IPS DF 4.7 (cell line): ENCODE measurements around the gene TOGARAM1.

Experiments
- DNase-seq: peaks from one replicate; pipeline ENCODE4 v3.0.0-alpha.2; 2013; ENCODE audit warnings: low spot score; ENCODE audit errors: extremely low read depth

The TOGARAM1 gene

DNA sequence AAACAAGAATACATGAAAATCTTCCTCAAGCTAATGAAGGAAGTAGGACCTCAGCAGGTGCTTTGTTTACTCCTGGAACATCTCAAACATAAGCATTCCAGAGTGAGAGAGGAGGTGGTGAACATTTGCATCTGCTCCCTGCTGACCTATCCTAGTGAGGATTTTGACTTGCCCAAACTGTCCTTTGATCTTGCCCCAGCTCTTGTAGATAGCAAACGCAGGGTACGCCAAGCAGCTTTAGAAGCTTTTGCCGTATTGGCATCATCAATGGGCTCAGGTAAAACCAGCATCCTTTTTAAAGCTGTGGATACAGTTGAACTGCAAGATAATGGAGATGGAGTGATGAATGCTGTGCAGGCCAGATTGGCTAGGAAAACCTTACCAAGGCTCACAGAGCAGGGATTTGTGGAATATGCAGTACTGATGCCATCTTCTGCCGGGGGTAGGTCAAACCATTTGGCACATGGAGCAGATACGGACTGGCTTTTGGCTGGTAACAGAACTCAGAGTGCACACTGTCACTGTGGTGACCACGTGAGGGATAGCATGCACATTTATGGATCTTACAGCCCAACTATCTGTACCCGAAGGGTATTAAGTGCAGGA lies 1.9 kb downstream of the TOGARAM1 start:
- DNase-seq = no peak

DNA sequence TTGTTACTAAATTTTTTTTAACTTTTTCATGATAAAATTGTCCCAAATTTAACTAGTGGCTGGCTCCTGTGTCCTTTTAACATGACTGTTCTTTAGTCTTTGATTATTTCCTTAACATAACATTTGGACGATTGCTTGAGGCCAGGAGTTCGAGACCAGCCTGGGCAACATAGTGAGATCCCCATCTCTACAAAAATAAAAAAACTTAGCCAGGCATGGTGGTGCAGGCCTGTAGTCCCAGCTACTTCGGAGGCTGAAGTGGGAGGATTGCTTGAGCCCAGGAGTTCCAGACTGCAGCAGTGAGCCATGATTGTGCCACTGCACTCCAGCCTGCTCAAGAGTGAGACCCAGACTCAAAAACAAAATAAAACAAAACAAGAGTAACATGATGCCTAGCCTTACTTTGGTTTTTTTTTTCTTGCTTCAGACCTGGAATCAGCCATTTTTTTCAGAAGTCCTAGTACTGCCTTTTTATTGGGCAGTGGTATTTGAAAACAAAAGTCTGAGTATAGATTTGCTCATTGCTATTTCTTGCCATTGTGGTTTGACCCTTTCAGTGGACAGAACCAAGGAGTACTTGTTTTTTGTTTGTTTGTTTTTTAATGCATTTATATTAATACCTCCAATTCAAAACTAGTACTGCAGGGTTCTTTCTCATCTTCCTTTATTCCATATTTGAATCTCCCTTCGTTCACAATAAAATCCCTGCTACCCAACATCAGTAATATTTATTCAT lies 4.8 kb downstream of the TOGARAM1 start:
- no peak for DNase-seq

DNA sequence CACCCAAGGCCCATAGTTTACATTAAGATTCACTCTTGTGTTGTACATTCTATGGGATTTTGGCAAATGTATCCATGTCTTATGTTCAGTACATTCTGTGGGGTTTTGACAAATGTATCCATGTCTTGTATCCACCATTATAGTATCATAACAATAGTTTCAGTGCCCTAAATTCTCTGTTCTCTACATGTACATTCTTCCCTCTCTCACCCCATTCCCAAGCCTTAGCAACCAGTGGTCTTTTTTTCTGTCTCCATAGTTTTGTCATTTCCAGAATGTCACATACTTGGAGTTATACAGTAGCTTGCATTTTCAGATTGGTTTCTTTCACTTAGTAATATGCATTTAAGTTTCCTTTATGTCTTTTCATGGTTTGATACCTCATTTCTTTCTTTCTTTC lies 6.7 kb downstream of the TOGARAM1 start:
- no peak for DNase-seq

DNA sequence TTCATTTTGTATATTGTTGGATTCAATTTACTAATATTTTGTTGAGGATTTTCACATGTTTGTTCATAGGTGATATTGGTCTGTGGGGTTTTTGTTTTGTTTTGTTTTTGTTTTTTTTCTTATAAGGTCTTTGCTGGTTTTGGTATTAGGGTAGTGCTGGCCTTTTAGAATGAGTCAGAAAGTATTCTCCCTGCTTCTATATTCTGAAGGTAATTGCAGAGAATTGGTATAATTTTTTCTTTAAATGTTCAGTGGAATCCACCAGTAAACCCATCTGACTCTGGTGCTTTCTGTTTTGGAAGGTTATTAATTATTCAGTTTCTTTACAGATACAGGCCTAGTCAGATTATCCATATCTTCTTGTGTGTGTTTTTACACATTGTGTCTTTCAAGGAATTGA lies 8.9 kb downstream of the TOGARAM1 start:
- DNase-seq = no peak

DNA sequence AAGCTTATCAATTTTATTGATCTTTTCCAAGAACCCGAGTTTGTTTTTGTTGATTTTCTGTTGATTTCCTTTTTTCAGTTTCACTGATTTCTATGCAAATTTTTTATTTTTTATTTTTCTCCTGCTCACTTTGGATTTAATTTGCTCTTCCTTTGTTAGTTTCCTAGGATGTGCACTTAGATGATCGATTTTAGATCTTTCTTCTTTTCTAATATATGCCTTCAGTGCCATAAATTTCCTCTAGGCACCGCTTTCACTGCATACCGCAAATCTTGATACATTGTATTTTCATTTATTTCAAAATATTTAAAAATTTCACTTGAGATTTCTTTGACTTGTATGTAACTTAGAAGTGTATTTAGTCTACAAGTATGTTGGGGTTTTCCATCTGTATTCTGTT lies 9.5 kb downstream of the TOGARAM1 start:
- no peak for DNase-seq

DNA sequence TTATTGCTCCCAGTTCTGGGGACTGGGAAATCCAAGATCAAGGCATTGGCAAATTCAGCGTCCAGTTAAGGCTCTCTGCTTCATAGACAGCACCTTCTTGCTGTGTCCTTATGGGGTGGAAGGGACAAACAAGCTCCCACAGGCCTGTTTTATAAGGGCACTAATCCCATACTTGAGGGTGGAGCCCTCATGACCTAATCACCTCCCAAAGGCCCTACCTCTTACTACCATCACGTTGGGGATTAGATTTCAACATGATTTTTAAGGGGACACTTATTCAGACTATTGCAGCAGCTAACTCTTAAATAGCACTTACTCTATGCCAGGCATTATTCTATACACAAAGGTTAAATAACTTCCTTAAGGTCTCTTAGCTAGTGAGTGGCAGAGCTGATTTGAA lies 17.3 kb downstream of the TOGARAM1 start:
- no peak for DNase-seq

DNA sequence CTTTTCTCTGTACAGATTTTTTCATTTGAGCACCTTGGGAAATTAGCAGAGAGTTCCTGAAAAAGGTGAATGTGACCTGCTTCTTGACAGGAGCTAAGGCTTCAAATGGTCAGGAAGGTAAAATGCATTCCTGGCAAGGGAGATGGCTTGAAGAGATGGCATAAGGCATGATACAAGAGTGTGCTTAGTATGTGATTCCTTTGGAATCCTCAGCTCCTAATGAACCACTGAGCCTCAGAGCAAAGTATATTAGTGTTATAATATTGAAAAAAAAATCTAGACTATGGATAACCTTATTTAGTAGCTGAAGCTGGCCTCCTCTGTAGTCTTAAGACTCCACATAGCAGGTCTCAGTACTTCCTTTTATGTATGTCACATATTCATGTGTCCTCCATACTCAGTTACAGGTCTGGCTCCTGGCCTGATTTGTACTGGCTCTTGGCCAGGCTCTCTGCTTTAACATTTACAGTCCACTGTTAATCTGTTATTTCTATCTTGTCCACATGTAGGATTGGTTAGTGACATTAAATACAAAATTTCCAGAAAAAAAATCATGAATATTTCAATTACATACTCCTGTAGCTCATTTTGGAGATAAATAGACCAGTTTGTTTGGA lies 17.9 kb downstream of the TOGARAM1 start:
- DNase-seq = no peak

DNA sequence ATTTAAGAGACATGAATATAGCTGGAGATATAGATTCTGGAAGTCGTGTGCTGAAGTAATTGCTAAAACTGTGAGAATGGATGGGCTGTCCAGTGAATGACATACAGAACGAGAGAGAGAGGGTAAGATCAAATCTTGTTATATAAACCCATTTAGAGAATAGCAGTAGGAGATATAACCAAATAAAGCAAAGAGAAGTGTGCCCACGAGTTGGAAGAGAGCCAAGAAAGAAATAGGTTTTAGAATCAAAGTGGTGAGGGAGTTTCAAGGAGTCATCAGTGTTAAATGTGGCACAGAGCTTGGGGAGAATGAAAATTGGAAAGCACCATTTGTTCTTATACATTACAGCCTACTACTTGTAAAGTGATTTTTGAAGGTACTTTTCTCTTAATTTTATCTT lies 19.2 kb downstream of the TOGARAM1 start:
- DNase-seq = no peak

DNA sequence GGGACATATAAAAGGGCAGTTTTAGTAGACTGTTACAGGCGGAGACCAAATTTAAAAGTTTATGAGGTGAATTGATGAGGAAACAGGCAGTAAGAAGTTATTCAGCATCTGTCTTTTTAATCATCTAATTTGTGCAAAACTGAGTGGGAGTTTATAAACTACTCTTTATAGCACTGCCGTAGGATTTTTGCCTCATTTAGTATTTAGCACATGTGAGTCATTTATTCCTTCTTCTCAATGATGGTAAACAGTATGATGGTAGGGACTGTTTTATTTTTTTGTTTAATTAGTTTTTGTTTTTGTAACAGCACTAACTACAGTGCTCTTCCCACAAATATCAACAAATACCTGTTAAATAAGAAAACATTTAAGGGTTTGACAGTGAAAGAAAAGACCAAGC lies 20.6 kb downstream of the TOGARAM1 start:
- no peak for DNase-seq

DNA sequence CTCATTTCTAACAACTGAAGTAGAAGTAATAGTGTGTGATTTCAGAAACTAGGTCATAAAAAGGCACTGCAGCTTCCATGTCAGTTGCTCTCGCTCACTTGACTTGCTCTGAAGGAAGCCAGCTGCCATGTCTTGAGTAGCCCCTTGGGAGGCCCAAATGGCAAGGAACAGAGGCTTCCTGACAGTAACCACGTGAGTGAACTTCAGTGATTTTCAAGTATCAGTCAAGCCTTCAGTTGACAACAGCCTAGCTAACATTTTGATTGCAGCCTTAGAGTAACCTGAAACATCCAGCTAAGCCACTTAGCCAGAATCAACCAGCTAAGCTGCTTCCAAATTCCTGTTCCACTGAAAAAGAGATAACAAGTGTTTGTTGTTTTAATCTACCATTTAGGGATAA lies 26.7 kb downstream of the TOGARAM1 start:
- DNase-seq = no peak

DNA sequence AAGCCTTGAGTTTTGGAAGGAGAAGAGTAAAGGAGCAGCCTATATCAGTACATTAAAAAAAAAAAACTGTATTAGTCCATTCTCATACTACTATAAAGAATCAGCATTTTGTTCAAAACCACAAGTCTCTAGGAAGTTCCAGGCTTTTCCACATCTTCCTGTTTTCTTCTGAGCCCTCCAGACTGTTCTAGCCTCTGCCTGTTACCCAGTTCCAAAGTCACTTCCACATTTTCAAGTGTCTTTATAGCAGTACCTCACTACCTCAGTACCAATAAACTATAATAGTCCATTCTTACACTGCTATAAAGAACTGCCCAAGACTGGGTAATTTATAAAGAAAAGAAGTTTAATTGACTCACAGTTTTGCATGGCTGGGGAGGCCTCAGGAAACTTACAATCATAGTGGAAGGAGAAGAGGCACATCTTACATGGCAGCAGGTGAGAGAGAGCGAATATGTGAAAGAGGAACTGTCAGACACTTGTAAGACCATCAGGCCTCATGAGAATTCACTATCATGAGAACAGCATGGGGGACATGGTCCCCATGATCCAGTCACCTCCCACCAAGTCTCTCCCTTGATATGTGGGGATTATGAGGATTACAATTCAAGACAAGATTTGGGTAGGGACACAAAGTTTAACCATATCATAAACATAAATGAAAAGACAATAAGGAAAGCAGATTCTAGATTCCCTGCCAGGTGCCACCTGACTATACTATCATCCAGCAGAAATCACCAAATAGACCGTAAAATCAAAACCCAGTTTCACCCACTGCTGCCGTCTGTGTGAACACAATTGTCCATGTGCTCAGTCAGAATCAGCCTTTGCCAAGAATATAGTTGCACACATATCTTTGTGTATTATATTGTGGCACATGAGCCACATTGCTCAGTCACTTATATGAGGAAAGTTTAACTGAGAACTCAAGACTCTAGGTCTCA lies 27.8 kb downstream of the TOGARAM1 start:
- no peak for DNase-seq

DNA sequence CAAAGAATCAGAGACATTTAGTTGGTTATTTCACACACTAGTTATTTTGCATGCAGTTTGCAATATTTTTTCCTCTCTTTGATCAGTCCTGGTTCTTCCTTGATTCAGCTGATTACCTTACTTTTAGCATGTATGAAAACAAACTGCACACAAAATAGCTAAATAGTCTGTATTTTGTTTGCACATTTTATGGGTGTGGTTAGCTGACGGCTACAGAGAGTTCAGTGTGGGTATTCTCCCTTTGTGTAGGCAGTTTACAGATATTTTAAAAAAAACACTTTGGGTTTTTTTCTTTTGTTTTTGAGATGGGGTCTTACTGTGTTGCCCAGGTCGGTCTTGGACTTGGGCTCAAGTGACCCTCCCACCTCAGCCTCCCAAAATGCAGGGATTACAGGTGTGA lies 28.5 kb downstream of the TOGARAM1 start:
- no peak for DNase-seq

DNA sequence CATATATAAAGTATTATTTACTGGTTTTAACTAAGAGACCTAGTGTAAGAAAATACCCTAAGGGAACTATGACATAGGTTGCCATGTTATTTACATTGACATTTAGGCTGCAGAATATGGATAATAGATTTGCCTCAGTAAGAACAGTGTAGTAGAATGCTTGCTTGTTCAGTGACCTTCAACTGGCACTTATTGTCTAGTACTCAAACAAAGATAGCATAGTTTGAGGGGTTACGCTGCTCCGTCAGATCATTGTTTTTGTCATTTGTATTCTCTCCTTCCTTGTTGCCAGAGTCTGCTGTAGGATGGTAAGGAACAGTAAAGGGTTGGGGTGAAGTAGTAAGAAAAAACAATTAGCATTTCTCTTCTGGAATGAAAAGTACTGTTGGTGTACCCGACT lies 33.2 kb downstream of the TOGARAM1 start:
- no peak for DNase-seq

DNA sequence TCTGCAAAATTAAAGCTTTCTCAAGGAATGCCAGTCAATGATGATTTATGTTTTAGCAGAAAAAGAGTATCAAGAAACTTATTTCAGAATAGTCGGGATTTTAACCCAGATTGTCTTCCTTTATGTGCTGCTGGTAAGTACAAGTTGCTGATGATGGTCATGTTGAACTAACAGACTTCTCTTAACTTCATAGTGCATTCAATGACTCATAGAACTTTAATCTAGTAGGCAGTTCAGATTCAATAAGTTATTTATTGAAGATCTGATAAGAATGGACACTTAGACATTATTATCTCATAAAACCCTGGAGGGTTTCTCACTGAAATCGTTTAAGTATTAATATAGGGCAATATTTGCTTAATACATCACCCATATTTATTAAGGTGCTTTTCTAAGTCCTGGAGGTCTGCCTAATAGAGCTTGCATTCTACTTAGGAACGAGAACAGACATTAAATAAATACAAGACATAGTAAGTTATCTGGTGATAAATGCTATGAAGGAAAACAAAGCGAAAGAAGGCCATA lies 33.8 kb downstream of the TOGARAM1 start:
- DNase-seq = no peak

DNA sequence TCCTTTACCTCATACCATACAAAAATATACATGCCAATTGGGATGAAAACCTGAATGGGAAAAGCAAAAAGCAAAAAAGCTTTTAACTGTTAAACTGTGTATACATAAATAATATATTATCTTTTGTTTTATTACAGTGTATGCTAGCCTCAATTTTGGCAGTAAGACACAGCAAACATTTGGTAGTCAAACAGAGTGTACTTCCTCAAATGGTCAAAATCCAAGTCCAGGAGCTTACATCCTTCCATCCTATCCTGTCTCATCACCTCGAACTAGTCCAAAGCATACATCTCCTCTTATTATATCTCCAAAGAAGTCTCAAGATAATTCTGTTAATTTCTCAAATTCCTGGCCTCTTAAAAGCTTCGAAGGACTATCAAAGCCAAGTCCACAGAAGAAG lies 41.9 kb downstream of the TOGARAM1 start:
- DNase-seq = no peak

DNA sequence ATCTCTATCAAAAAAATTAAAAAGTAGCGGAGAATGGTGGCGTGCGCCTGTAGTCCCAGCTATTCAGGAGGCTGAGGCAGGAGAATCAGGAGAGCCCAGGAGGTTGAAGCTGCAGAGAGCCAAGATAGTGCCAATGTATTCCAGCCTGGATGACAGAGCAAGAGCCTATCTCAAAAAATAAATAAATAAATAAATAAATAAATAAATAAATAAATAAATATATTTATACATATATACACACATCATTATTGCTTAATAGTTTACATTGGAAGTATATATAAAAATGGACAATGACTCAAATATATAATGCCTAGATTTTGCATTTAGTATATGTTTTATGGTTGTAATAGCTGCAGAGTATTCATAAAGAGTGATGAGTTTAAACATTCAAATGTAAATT lies 53.1 kb downstream of the TOGARAM1 start:
- no peak for DNase-seq

DNA sequence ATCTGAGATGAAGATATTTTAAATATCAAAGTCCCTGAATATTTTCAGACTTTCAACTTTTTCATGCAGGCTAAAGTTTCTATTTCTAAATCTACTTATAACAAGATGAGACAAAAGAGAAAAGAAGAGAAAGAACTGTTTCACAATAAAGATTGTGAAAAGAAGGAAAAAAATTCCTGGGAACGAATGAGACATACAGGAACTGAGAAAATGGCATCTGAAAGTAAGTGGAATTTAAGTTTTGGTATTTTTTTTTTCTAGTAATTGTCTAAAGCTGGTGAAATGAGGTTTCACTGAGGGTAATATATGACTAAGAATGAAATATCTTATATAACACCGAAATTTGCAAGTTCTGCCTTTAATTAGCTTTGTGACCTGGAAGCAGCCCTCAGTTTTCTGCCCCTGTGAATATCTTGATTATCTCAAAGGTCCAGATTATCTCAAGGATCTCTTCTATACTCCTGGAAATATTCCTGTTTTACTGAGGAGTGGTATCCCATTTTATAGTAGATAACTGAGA lies 66.2 kb downstream of the TOGARAM1 start:
- DNase-seq = no peak

DNA sequence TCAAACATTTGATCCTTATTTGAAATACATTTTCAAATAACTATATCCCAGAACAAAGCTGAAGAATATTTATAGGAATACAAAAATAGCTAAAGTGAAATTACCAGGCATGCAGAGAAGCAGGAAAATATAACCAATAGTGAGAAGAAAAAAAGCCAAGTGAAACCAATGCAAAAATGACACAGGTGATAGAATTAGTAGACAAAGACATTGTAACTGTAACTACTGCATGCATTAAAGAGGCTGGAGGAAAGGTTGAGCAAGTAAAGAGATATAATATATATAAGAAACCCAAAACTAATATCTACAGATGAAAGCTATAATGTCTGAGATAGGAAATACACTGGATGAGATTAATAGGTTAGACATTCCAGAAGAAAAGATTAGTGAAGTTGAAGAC lies 72.7 kb downstream of the TOGARAM1 start:
- DNase-seq = no peak

DNA sequence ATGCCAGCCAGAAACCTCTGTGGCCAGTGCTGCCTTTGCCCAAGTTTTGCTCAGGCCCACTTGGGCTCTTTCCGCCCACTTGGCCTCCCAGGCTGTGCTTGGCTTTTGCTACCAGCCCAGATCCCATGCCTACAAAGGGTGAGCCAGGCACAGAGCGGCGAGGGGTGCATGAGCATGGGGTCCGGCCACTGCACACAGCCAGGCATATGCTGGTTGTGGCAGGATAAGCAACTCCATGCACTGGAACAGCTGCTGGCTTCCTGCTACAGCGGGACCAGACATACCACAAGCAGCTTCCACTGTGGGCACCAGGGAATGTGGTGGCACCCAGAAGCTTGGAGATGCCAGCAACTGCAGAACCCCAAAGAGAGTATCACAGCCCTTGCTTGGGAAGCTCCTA lies 76.3 kb downstream of the TOGARAM1 start:
- no peak for DNase-seq

DNA sequence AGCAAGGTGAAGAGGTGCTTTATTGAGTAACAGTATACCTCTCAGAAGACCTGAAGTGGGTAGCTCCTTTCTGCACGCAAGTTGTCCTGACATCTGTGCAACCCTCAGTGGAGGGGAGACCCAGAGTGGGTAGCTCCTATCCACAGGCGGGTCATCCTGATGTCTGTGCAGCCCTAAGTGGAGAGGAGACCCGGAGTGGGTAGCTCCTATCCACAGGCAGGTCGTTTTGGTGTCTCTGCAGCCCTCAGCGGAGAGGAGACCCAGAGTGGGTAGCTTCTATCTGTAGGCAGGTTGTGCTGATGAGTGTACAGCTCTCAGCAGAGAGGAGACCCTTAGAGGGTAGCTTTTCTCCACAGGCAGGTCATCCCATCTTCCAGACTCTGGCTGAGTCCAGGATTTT lies 76.9 kb downstream of the TOGARAM1 start:
- DNase-seq = no peak

DNA sequence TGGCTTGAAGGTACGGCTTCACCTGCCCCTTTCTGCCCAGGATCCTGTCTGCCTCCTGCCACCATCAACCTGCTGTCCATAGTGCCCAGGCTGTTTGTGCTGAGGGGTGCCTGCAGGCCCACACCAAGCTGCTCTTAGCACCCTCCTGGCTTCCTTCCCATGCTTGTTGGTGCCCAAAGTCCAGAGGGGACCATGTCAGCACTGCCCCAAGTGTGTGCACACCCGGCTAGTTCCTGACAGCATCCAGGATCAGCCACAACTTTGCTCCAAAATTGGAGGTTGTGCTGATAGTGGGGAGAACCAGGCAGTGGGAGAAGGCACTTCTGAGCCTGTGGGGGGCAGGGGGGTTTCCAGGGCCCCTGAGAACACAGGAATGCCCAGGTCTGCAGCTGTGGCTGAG lies 77.4 kb downstream of the TOGARAM1 start:
- no peak for DNase-seq
